Neuronal stem cell (in vitro differentiated cells): Measurements from ENCODE around the gene MPRIP.

Experiments
- DNase-seq: peaks from one replicate; pipeline ENCODE4 v3.0.0-alpha.2; 2013; ENCODE audit warnings: low spot score
- H2AFZ ChIP-seq: one replicate; pipeline ENCODE4 v1.6.1; 2013; ENCODE audit warnings: mild to moderate bottlenecking, low read length, inconsistent platforms
- H2AK5ac ChIP-seq: 2 replicates; pipeline ENCODE4 v1.6.1; 2013; ENCODE audit warnings: low read depth, mild to moderate bottlenecking, inconsistent platforms, low read length, moderate library complexity, mixed read lengths
- H2BK120ac ChIP-seq: 2 replicates; pipeline ENCODE4 v1.6.1; 2013; ENCODE audit warnings: low read depth, mild to moderate bottlenecking, inconsistent platforms, low read length, moderate library complexity, mixed read lengths
- H2BK12ac ChIP-seq: one replicate; pipeline ENCODE4 v1.6.1; 2013; ENCODE audit warnings: low read length, inconsistent platforms
- H2BK15ac ChIP-seq: 2 replicates; pipeline ENCODE4 v1.6.1; 2013; ENCODE audit warnings: mild to moderate bottlenecking, low read length, inconsistent platforms, mixed read lengths
- H2BK5ac ChIP-seq: one replicate; pipeline ENCODE4 v1.6.1; 2013; ENCODE audit warnings: inconsistent platforms, mild to moderate bottlenecking, low read length, moderate library complexity
- H3K14ac ChIP-seq: one replicate; pipeline ENCODE4 v1.6.1; 2013; ENCODE audit warnings: low read length, inconsistent platforms
- H3K18ac ChIP-seq: 2 replicates; pipeline ENCODE4 v1.6.1; 2013; ENCODE audit warnings: low read length, inconsistent platforms
- H3K23ac ChIP-seq: 2 replicates; pipeline ENCODE4 v1.6.1; 2013; ENCODE audit warnings: low read depth, mild to moderate bottlenecking, mixed read lengths, low read length, inconsistent platforms; ENCODE audit not compliant: poor library complexity
- H3K27ac ChIP-seq: replicated peaks from 3 replicates; pipeline ENCODE4 v1.5.1; 2013; ENCODE audit warnings: low read length, inconsistent platforms
- H3K27me3 ChIP-seq, 3 experiments: 2 replicates each; pipeline ENCODE4 v1.6.1; 2013; ENCODE audit warnings: low read length in 3 of 3, mild to moderate bottlenecking in 2 of 3, inconsistent platforms in 1 of 3, low read depth in 1 of 3, mixed read lengths in 1 of 3, moderate library complexity in 1 of 3; ENCODE audit not compliant: control insufficient read depth in 3 of 3, insufficient read depth in 3 of 3
- H3K36me3 ChIP-seq, 2 donors: replicated peaks in 1 of 2; 2 replicates each; pipeline ENCODE4 v1.6.1; 2013; ENCODE audit warnings: low read length in 2 of 2; ENCODE audit not compliant: control insufficient read depth in 2 of 2, insufficient read depth in 2 of 2
- H3K4ac ChIP-seq: 2 replicates; pipeline ENCODE4 v1.6.1; 2013; ENCODE audit warnings: inconsistent platforms, mild to moderate bottlenecking, low read length, moderate library complexity
- H3K4me1 ChIP-seq, 2 donors: 1 replicate in 1 of 2; 2 replicates in 1 of 2; pipeline ENCODE4 v1.6.1; 2013; ENCODE audit warnings: low read length in 2 of 2, low read depth in 1 of 2; ENCODE audit not compliant: control insufficient read depth in 2 of 2, insufficient read depth in 1 of 2
- H3K4me2 ChIP-seq: one replicate; pipeline ENCODE4 v1.6.1; 2013; ENCODE audit warnings: mild to moderate bottlenecking, low read length, inconsistent platforms; ENCODE audit not compliant: insufficient read depth, poor library complexity, severe bottlenecking
- H3K4me3 ChIP-seq, 2 donors: 2 replicates each; pipeline ENCODE4 v1.5.1; 2013; ENCODE audit warnings: low read length in 2 of 2, mild to moderate bottlenecking in 2 of 2, inconsistent platforms in 1 of 2, moderate library complexity in 1 of 2
- H3K79me1 ChIP-seq: one replicate; pipeline ENCODE4 v1.6.1; 2013; ENCODE audit warnings: low read depth, mild to moderate bottlenecking, inconsistent platforms, low read length, moderate library complexity
- H3K9ac ChIP-seq: one replicate; pipeline ENCODE4 v1.6.1; 2013; ENCODE audit warnings: mild to moderate bottlenecking, low read depth, low read length, inconsistent platforms; ENCODE audit not compliant: poor library complexity
- H3K9me3 ChIP-seq, 2 donors: replicated peaks in 1 of 2; 2 replicates each; pipeline versions ENCODE3 to v1.6.1; 2013; ENCODE audit warnings: low read length in 2 of 2, mild to moderate bottlenecking in 2 of 2, inconsistent platforms in 1 of 2, low read depth in 1 of 2, mixed read lengths in 1 of 2, moderate library complexity in 1 of 2; ENCODE audit not compliant: control insufficient read depth in 2 of 2, insufficient read depth in 1 of 2
- H4K8ac ChIP-seq: one replicate; pipeline ENCODE4 v1.6.1; 2013; ENCODE audit warnings: low read depth, mild to moderate bottlenecking, inconsistent platforms, low read length, moderate library complexity
- H4K91ac ChIP-seq: one replicate; pipeline ENCODE4 v1.6.1; 2013; ENCODE audit warnings: low read length, low read depth, mild to moderate bottlenecking, inconsistent platforms; ENCODE audit not compliant: poor library complexity
- WGBS, 2 donors: extraction: QIAGEN DNeasy Blood & Tissue Kit; methylation state at CpG; one replicate each; pipeline ENCODE4 v1.1.7; 2013; ENCODE audit warnings: missing lambda C conversion rate in 2 of 2, mixed read lengths in 1 of 2; ENCODE audit not compliant: insufficient read length in 2 of 2, insufficient replicate concordance in 1 of 2; ENCODE audit errors: extremely low coverage in 2 of 2; 5-methylcytosine and 5-hydroxymethylcytosine counted together

The MPRIP gene

GRCh38 chr17:17198281-17198680 is 156.0 kb downstream of the MPRIP start:
- Histone ChIP-seq H3K9ac (no peak overlapping the region), H3K9me3 (no peaks in the 10 kb centered on the region), H2BK5ac (no peak overlapping the region), H3K4ac (no peak overlapping the region), H3K23ac (no peak overlapping the region), H3K4me2 (no peak overlapping the region), H2AK5ac (no peak overlapping the region), H3K14ac (no peak overlapping the region), H4K91ac (no peak overlapping the region), H4K8ac (no peak overlapping the region), H3K27ac (no peak overlapping the region), H3K18ac (no peak overlapping the region), H2BK15ac (no peak overlapping the region), H3K79me1 (no peaks in the 10 kb centered on the region), H3K36me3 (no peaks in the 10 kb centered on the region), H3K27me3 (no peaks in the 10 kb centered on the region), H2BK120ac (no peak overlapping the region), H3K4me1 (peaks cover 1 to 10% of the 10 kb centered on the region in 2 donors), H3K4me3 (no peak overlapping the region), H2AFZ (no peak overlapping the region), H2BK12ac (no peak overlapping the region)
- no CpG with 5 or more reads among the region's 1 CpG for WGBS, 2 donors
- DNase-seq, result no peak

GRCh38 chr17:17200311-17200710 is 158.1 kb downstream of the MPRIP start:
- no peak overlapping the region for H3K4me3 ChIP-seq
- H4K8ac ChIP-seq, result no peak overlapping the region
- H3K9ac ChIP-seq, result no peak overlapping the region

GRCh38 chr17:17200831-17201230 is 158.6 kb downstream of the MPRIP start:
- H3K14ac ChIP-seq, result no peak overlapping the region
- DNase-seq, result no peak
- H3K4me3 ChIP-seq, result no peak overlapping the region
- peak overlapping the region; percentile 75 for H2AFZ ChIP-seq
- H3K4me1 ChIP-seq, result peaks cover 1 to 10% of the 10 kb centered on the region in 2 donors
- H3K79me1 ChIP-seq, result no peaks in the 10 kb centered on the region
- no peak overlapping the region for H2BK5ac ChIP-seq
- H3K23ac ChIP-seq, result no peak overlapping the region
- no peak overlapping the region for H2AK5ac ChIP-seq
- H3K36me3 ChIP-seq, result no peaks in the 10 kb centered on the region
- H3K27me3 ChIP-seq, result no peaks in the 10 kb centered on the region
- H3K27ac ChIP-seq, result no peak overlapping the region
- WGBS, 2 donors, result no CpG with 5 or more reads among the region's 5 CpGs
- H2BK15ac ChIP-seq, result no peak overlapping the region
- H2BK120ac ChIP-seq, result no peak overlapping the region
- H3K4ac ChIP-seq, result no peak overlapping the region
- no peak overlapping the region for H3K4me2 ChIP-seq
- H4K91ac ChIP-seq, result no peak overlapping the region
- no peak overlapping the region for H4K8ac ChIP-seq
- H3K9ac ChIP-seq, result no peak overlapping the region
- no peak overlapping the region for H2BK12ac ChIP-seq
- no peaks in the 10 kb centered on the region for H3K9me3 ChIP-seq
- H3K18ac ChIP-seq, result no peak overlapping the region

More at GRCh38 chr17:17200311-17200710, 158.1 kb downstream of the MPRIP start:
- Histone ChIP-seq H3K9me3 (no peaks in the 10 kb centered on the region), H2BK120ac (no peak overlapping the region), H3K18ac (no peak overlapping the region), H3K4me1 (peaks cover 1 to 10% of the 10 kb centered on the region in 2 donors), H4K91ac (no peak overlapping the region), H2BK12ac (no peak overlapping the region), H3K4me2 (no peak overlapping the region), H3K27me3 (no peaks in the 10 kb centered on the region), H3K23ac (no peak overlapping the region), H3K4ac (no peak overlapping the region), H3K79me1 (no peaks in the 10 kb centered on the region), H3K36me3 (no peaks in the 10 kb centered on the region), H3K14ac (no peak overlapping the region), H3K27ac (no peak overlapping the region), H2BK15ac (no peak overlapping the region), H2BK5ac (no peak overlapping the region), H2AFZ (peak overlapping the region; percentile 75), H2AK5ac (no peak overlapping the region)
- DNase-seq, result no peak
- no CpG with 5 or more reads among the region's 7 CpGs for WGBS, 2 donors

GRCh38 chr17:17201271-17201670 is 159.0 kb downstream of the MPRIP start:
- H3K79me1 ChIP-seq, result peaks cover under 1% of the 10 kb centered on the region
- no peak overlapping the region for H2BK12ac ChIP-seq
- no peak overlapping the region for H3K18ac ChIP-seq
- H3K9me3 ChIP-seq, result no peaks in the 10 kb centered on the region
- no peak overlapping the region for H2BK15ac ChIP-seq
- no peak overlapping the region for H3K4me2 ChIP-seq
- no peak overlapping the region for H3K9ac ChIP-seq
- H3K36me3 ChIP-seq, result no peaks in the 10 kb centered on the region
- H2AK5ac ChIP-seq, result no peak overlapping the region
- DNase-seq, result no peak
- peaks cover 1 to 10% of the 10 kb centered on the region in 2 donors for H3K4me1 ChIP-seq
- no peak overlapping the region for H3K14ac ChIP-seq
- WGBS, 2 donors, result no CpG with 5 or more reads among the region's 10 CpGs
- H4K91ac ChIP-seq, result no peak overlapping the region
- no peak overlapping the region for H3K23ac ChIP-seq
- H4K8ac ChIP-seq, result no peak overlapping the region
- H3K27me3 ChIP-seq, result no peaks in the 10 kb centered on the region
- H3K27ac ChIP-seq, result no peak overlapping the region
- H3K4ac ChIP-seq, result no peak overlapping the region
- no peak overlapping the region for H3K4me3 ChIP-seq
- no peak overlapping the region for H2BK5ac ChIP-seq
- H2AFZ ChIP-seq, result no peak overlapping the region
- no peak overlapping the region for H2BK120ac ChIP-seq
